Adrenal gland (tissue), 5 donors: Measurements from ENCODE around the gene DCK.

Experiments
- POLR2A ChIP-seq, 2 donors: fragments of 450-650 bp; IDR thresholded peaks; one replicate each; pipeline ENCODE4 v1.6.1; 2017; ENCODE audit warnings: antibody characterized with exemption in 2 of 2, mild to moderate bottlenecking in 2 of 2, moderate library complexity in 1 of 2
- TF ChIP-seq, protein P1 (sequence below), 6 experiments: fragments of 450-650 bp in 4 of 6; fragments of 200-600 bp in 2 of 6; sonication (generic) in 1 of 6; IDR thresholded peaks; 1 replicate in 5 of 6; 2 replicates in 1 of 6; pipeline versions ENCODE4 v1.5.1 to v1.8.0; 2016 to 2021; ENCODE audit warnings: antibody characterized with exemption in 6 of 6, mild to moderate bottlenecking in 2 of 6, moderate library complexity in 1 of 6
- donor health status: DM: no; HTN: no; CAD: no.

GRCh38 chr4:71011451-71011850, 18.0 kb downstream of the DCK start:
- no peak for TF ChIP-seq POLR2A (IDR thresholded peaks at IDR 0.05)
- TF ChIP-seq, protein P1, sequence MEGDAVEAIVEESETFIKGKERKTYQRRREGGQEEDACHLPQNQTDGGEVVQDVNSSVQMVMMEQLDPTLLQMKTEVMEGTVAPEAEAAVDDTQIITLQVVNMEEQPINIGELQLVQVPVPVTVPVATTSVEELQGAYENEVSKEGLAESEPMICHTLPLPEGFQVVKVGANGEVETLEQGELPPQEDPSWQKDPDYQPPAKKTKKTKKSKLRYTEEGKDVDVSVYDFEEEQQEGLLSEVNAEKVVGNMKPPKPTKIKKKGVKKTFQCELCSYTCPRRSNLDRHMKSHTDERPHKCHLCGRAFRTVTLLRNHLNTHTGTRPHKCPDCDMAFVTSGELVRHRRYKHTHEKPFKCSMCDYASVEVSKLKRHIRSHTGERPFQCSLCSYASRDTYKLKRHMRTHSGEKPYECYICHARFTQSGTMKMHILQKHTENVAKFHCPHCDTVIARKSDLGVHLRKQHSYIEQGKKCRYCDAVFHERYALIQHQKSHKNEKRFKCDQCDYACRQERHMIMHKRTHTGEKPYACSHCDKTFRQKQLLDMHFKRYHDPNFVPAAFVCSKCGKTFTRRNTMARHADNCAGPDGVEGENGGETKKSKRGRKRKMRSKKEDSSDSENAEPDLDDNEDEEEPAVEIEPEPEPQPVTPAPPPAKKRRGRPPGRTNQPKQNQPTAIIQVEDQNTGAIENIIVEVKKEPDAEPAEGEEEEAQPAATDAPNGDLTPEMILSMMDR (IDR thresholded peaks at IDR 0.05) = no peak
